ENCODE measurements around the gene SLC22A7. TPM values are rescaled to one million over a fixed set of nuclear protein-coding genes. Genes with fewer than 3 reads are reported as not detected.

The SLC22A7 gene
- polyA plus RNA-seq, 1 donor (not counting 4 experiments of a cell fraction or from before 2014, with no cell fraction given): not detected

DNA sequence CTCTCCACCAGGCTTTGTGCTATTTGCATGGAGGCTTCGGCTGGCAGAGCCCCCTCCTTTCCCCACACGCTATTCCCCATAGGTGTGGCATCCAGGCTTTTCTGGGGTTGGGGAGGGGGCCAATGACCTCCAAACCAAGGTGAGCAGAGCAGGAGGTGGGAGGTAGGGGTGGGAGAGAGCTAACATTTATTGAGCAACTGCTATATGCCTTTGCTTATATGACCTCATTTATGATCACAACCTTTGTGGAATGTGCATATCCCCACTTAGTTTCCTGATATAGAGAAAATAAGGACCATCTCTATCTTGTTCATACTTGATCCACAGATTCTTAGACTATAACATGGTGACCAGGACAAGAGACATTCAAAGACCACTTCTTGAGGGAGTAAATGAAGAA lies 17.8 kb upstream of the SLC22A7 start:
- no peaks in the 10 kb centered on the region for H3K9me1 ChIP-seq (ENCODE audit: control insufficient read depth, extremely low read depth, insufficient read depth, low read length)
- no peaks in the 10 kb centered on the region for H4K20me1 ChIP-seq (ENCODE audit: control insufficient read depth, extremely low read depth, insufficient read depth, low read length)
- H3K36me3 ChIP-seq (ENCODE audit: control insufficient read depth in 2 of 2, extremely low read depth in 1 of 2, insufficient read depth in 2 of 2, low read length in 2 of 2): no peaks in the 10 kb centered on the region
- no peak overlapping the region for H3K4me2 ChIP-seq (ENCODE audit: control insufficient read depth, extremely low read depth, insufficient read depth, low read depth, low read length)
- no peak overlapping the region for H3K27ac ChIP-seq (ENCODE audit: control insufficient read depth, insufficient read depth, low read length)
- no peaks in the 10 kb centered on the region for H3K79me2 ChIP-seq (ENCODE audit: control insufficient read depth, insufficient read depth, low read length)
- dilution Hi-C loops (cut with MboI; ENCODE audit: extremely low pct_ligation_motif_present, low sequenced_read_pairs): no loop called here
- no peak overlapping the region for H3K9ac ChIP-seq (ENCODE audit: control insufficient read depth, extremely low read depth, insufficient read depth, low read length)
- FAIRE-seq (no peak), DNase-seq (ENCODE audit: low read depth, low spot score) (no peak)
- no peak overlapping the region for H3K4me3 ChIP-seq (ENCODE audit: control insufficient read depth in 2 of 3, extremely low read depth in 1 of 3, insufficient read depth in 2 of 3, low read depth in 1 of 3, low read length in 3 of 3)
- no peak overlapping the region for H2AFZ ChIP-seq (ENCODE audit: control insufficient read depth, low read length)
- H3K9me3 ChIP-seq (ENCODE audit: control insufficient read depth, low read depth, low read length): no peaks in the 10 kb centered on the region
- peaks cover 41% of the 10 kb centered on the region for H3K27me3 ChIP-seq (ENCODE audit: control insufficient read depth, extremely low read depth, insufficient read depth, low read length)
- no peak for TF ChIP-seq EZH2 (IDR thresholded peaks at IDR 0.05; ENCODE audit: low read length)
- no peak for TF ChIP-seq CTCF (optimal IDR thresholded peaks at IDR 0.05 in 1 of 3, IDR thresholded peaks at IDR 0.05 in 1 of 3, conservative IDR thresholded peaks at IDR 0.05 in 1 of 3; ENCODE audit: extremely low read depth in 1 of 3, insufficient read depth in 2 of 3, low read length in 3 of 3)
- peaks cover 4% of the 10 kb centered on the region for H3K4me1 ChIP-seq (ENCODE audit: control insufficient read depth, extremely low read depth, insufficient read depth, low read length)

DNA sequence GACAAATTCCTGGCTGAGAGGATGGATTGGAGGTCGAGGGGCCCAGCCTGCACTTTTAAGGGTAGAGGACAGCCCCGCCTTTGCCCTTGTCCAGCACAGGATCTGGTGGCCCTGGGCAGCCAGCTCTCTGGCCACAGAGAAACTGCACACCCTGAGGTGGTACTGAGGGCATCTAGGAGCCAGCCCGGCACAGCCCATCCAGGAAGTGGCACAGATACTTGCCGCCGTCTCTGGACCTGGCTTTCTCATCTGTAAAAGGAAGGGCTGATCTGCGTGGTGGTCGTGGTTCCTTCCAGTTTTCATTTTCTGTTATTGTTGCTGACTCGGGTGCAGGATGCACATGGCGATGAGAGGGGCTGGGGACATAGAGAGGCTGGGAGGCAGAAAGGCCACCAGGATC lies 16.0 kb upstream of the SLC22A7 start:
- H3K36me3 ChIP-seq (ENCODE audit: control insufficient read depth in 2 of 2, extremely low read depth in 1 of 2, insufficient read depth in 2 of 2, low read length in 2 of 2): no peaks in the 10 kb centered on the region
- TF ChIP-seq CTCF (optimal IDR thresholded peaks at IDR 0.05 in 1 of 3, IDR thresholded peaks at IDR 0.05 in 1 of 3, conservative IDR thresholded peaks at IDR 0.05 in 1 of 3; ENCODE audit: extremely low read depth in 1 of 3, insufficient read depth in 2 of 3, low read length in 3 of 3): no peak
- TF ChIP-seq EZH2 (IDR thresholded peaks at IDR 0.05; ENCODE audit: low read length): no peak
- peaks cover 4% of the 10 kb centered on the region for H3K4me1 ChIP-seq (ENCODE audit: control insufficient read depth, extremely low read depth, insufficient read depth, low read length)
- no peak overlapping the region for H3K4me3 ChIP-seq (ENCODE audit: control insufficient read depth in 2 of 3, extremely low read depth in 1 of 3, insufficient read depth in 2 of 3, low read depth in 1 of 3, low read length in 3 of 3)
- H2AFZ ChIP-seq (ENCODE audit: control insufficient read depth, low read length): no peak overlapping the region
- H3K27ac ChIP-seq (ENCODE audit: control insufficient read depth, insufficient read depth, low read length): no peak overlapping the region
- no peak overlapping the region for H3K4me2 ChIP-seq (ENCODE audit: control insufficient read depth, extremely low read depth, insufficient read depth, low read depth, low read length)
- FAIRE-seq (no peak), DNase-seq (ENCODE audit: low read depth, low spot score) (no peak)
- H3K9me3 ChIP-seq (ENCODE audit: control insufficient read depth, low read depth, low read length): no peaks in the 10 kb centered on the region
- H3K79me2 ChIP-seq (ENCODE audit: control insufficient read depth, insufficient read depth, low read length): no peaks in the 10 kb centered on the region
- dilution Hi-C loops (cut with MboI; ENCODE audit: extremely low pct_ligation_motif_present, low sequenced_read_pairs): no loop called here
- no peak overlapping the region for H3K9ac ChIP-seq (ENCODE audit: control insufficient read depth, extremely low read depth, insufficient read depth, low read length)
- peaks cover 39% of the 10 kb centered on the region for H3K27me3 ChIP-seq (ENCODE audit: control insufficient read depth, extremely low read depth, insufficient read depth, low read length)
- H4K20me1 ChIP-seq (ENCODE audit: control insufficient read depth, extremely low read depth, insufficient read depth, low read length): no peaks in the 10 kb centered on the region
- no peaks in the 10 kb centered on the region for H3K9me1 ChIP-seq (ENCODE audit: control insufficient read depth, extremely low read depth, insufficient read depth, low read length)
